Sigmoid colon (tissue), 7 donors: ENCODE results near the gene FOXP1. TPM values are rescaled to one million over a fixed set of nuclear protein-coding genes. Genes with fewer than 3 reads are reported as not detected.

ENCODE experiments used
- DNase-seq: peaks from one replicate; pipeline ENCODE4 v3.0.0-alpha.2; 2019
- H3K27ac ChIP-seq, 4 donors: fragments of 200-600 bp; sonication (generic); one replicate each; pipeline ENCODE4 v1.5.1; 2016 to 2019; ENCODE audit warnings: mild to moderate bottlenecking in 1 of 4
- H3K27me3 ChIP-seq, 3 donors: fragments of 200-600 bp; sonication (generic); one replicate each; pipeline ENCODE4 v1.5.1; 2019; ENCODE audit warnings: mild to moderate bottlenecking in 1 of 3
- H3K36me3 ChIP-seq, 4 donors: fragments of 200-600 bp; sonication (generic); one replicate each; pipeline ENCODE4 v1.5.1; 2016 to 2019
- H3K4me1 ChIP-seq, 4 donors: fragments of 200-600 bp; sonication (generic); one replicate each; pipeline ENCODE4 v1.5.1; 2017 to 2019
- H3K4me3 ChIP-seq, 4 donors: fragments of 200-600 bp; sonication (generic); one replicate each; pipeline ENCODE4 v1.5.1; 2017 to 2019; ENCODE audit warnings: mild to moderate bottlenecking in 2 of 4, moderate library complexity in 1 of 4
- H3K9me3 ChIP-seq, 4 donors: fragments of 200-600 bp in 3 of 4; sonication (generic) in 3 of 4; one replicate each; pipeline versions ENCODE4 v1.5.1 to v1.6.1; 2013 to 2019
- CTCF ChIP-seq, 4 experiments: fragments of 450-650 bp in 3 of 4; fragments of 200-600 bp in 1 of 4; IDR thresholded peaks; one replicate each; pipeline ENCODE4 v1.5.1; 2016 to 2019; ENCODE audit warnings: antibody characterized with exemption in 4 of 4, mild to moderate bottlenecking in 3 of 4, moderate library complexity in 2 of 4
- EP300 ChIP-seq, 4 donors: sonication (generic); formaldehyde crosslinking; IDR thresholded peaks; one replicate each; pipeline ENCODE4 v1.6.1; 2017; ENCODE audit warnings: antibody characterized with exemption in 4 of 4
- POLR2A ChIP-seq, 2 donors: fragments of 450-650 bp; IDR thresholded peaks; one replicate each; pipeline ENCODE4 v1.6.1; 2016; ENCODE audit warnings: antibody characterized with exemption in 2 of 2, mild to moderate bottlenecking in 2 of 2, moderate library complexity in 2 of 2
- POLR2AphosphoS5 ChIP-seq, 4 donors: sonication (generic); formaldehyde crosslinking; IDR thresholded peaks; one replicate each; pipeline ENCODE4 v1.6.1; 2017; ENCODE audit warnings: antibody characterized with exemption in 4 of 4
- WGBS, 2 donors: extraction: QIAGEN DNeasy Blood & Tissue Kit; methylation state at CpG; one replicate each; pipeline ENCODE4 v1.1.7; 2013; 5-methylcytosine and 5-hydroxymethylcytosine counted together
- intact Hi-C: fragments of 100-400 bp; cut with DNase I; formaldehyde crosslinking; loops from one replicate; pipeline ENCODE4 v1.15.1; 2023
- polyA plus RNA-seq, 3 donors: library from polyadenylated mRNA; stranded (reverse); fragments of 200-250 nt; gene quantifications; one replicate each; pipeline ENCODE4 v1.2.3, GENCODE V29; 2013
- total RNA-seq, 4 donors: library from RNA; depleted of rRNA; stranded (reverse); fragments of >200 nt; gene quantifications; one replicate each; pipeline ENCODE4 v1.1.0, GENCODE V29; 2016
- donor health status: healthy with polysubstance abuse.
- donor health status: Bipolar disorder and iron deficiency.
- donor health status: healthy.

Gene FOXP1
- total and polyA plus RNA-seq, 7 donors = 13.8 to 232 (median 139) TPM

GRCh38 chr3:71207632-71208031 lies 375.9 kb downstream of the FOXP1 start:
- WGBS, 2 donors = 46 to 71% methylated on average over 3 of the region's 3 CpGs
- Histone ChIP-seq H3K4me3 (no peak overlapping the region), H3K9me3 (no peaks in the 10 kb centered on the region), H3K36me3 (no peaks in the 10 kb centered on the region), H3K4me1 (peaks cover 0 to 96% (median 89%) of the 10 kb centered on the region in 4 donors), H3K27ac (peak overlapping the region; percentile 74 to 86 (median 84)), H3K27me3 (no peaks in the 10 kb centered on the region)
- no peak for TF ChIP-seq POLR2A (IDR thresholded peaks at IDR 0.05)
- no peak for TF ChIP-seq EP300 (IDR thresholded peaks at IDR 0.05)
- no peak for TF ChIP-seq CTCF (IDR thresholded peaks at IDR 0.05)
- TF ChIP-seq POLR2AphosphoS5 (IDR thresholded peaks at IDR 0.05) = no peak
- no peak for DNase-seq
- intact Hi-C loops = no loop called here

GRCh38 chr3:71206305-71207165 lies 377.0 kb downstream of the FOXP1 start:
- H3K9me3 ChIP-seq = no peaks in the 10 kb centered on the region
- peaks cover 0 to 100% (median 94%) of the 10 kb centered on the region in 4 donors for H3K4me1 ChIP-seq
- TF ChIP-seq POLR2A (IDR thresholded peaks at IDR 0.05) (no peak), POLR2AphosphoS5 (IDR thresholded peaks at IDR 0.05) (peak in 1 of 4 donors; percentile 30)
- H3K27me3 ChIP-seq = no peaks in the 10 kb centered on the region
- DNase-seq = no peak
- H3K4me3 ChIP-seq = no peak overlapping the region
- WGBS, 2 donors = 74 to 79% methylated on average over 10 of the region's 10 CpGs
- intact Hi-C loops = no loop called here
- peak overlapping the region in 3 of 4 donors; percentile 74 to 85 (median 82) for H3K27ac ChIP-seq
- H3K36me3 ChIP-seq = no peaks in the 10 kb centered on the region

- H3K9me3 ChIP-seq = no peaks in the 10 kb centered on the region
- no peaks in the 10 kb centered on the region for H3K27me3 ChIP-seq
- TF ChIP-seq CTCF (IDR thresholded peaks at IDR 0.05) (no peak), POLR2A (IDR thresholded peaks at IDR 0.05) (no peak), POLR2AphosphoS5 (IDR thresholded peaks at IDR 0.05) (peak; percentile 23 to 80 (median 56)), EP300 (IDR thresholded peaks at IDR 0.05) (peak in 2 of 4 donors; percentile 6 to 64)
- 70 to 75% methylated on average over 4 of the region's 4 CpGs for WGBS, 2 donors
- no peak for DNase-seq
- no peak overlapping the region for H3K4me3 ChIP-seq
- H3K36me3 ChIP-seq = no peaks in the 10 kb centered on the region
- intact Hi-C loops = loop anchor here (5.0 kb wide), 1 partner anchor 67 kb away; no protein-coding TSS in a partner anchor
- peak overlapping the region; percentile 59 to 85 (median 78) for H3K27ac ChIP-seq
- H3K4me1 ChIP-seq = peaks cover 0 to 89% (median 76%) of the 10 kb centered on the region in 4 donors
Measured at GRCh38 chr3:71203727-71204488, 379.6 kb downstream of the FOXP1 start.

- no peak overlapping the region for H3K4me3 ChIP-seq
- H3K27me3 ChIP-seq = no peaks in the 10 kb centered on the region
- H3K4me1 ChIP-seq = peaks cover 0 to 80% (median 67%) of the 10 kb centered on the region in 4 donors
- H3K36me3 ChIP-seq = no peaks in the 10 kb centered on the region
- peak overlapping the region; percentile 59 to 85 (median 78) for H3K27ac ChIP-seq
- intact Hi-C loops = loop anchor here (5.0 kb wide), 1 partner anchor 66 kb away; no protein-coding TSS in a partner anchor
- 69 to 71% methylated on average over 5 of the region's 5 CpGs for WGBS, 2 donors
- no peaks in the 10 kb centered on the region for H3K9me3 ChIP-seq
- TF ChIP-seq POLR2A (IDR thresholded peaks at IDR 0.05) = no peak
- no peak for TF ChIP-seq POLR2AphosphoS5 (IDR thresholded peaks at IDR 0.05)
- TF ChIP-seq EP300 (IDR thresholded peaks at IDR 0.05) = no peak
- no peak for DNase-seq
Measured at GRCh38 chr3:71202848-71203533, 380.5 kb downstream of the FOXP1 start.

GRCh38 chr3:71201939-71202338 lies 381.6 kb downstream of the FOXP1 start:
- intact Hi-C loops = loop anchor here (5.0 kb wide), 1 partner anchor 65 kb away; no protein-coding TSS in a partner anchor
- Histone ChIP-seq H3K27ac (peak overlapping the region; percentile 59 to 85 (median 78)), H3K9me3 (no peaks in the 10 kb centered on the region), H3K27me3 (no peaks in the 10 kb centered on the region), H3K36me3 (no peaks in the 10 kb centered on the region), H3K4me3 (no peak overlapping the region), H3K4me1 (peaks cover 0 to 70% (median 57%) of the 10 kb centered on the region in 4 donors)
- peak; percentile 89 for DNase-seq
- 67 to 71% methylated on average over 1 of the region's 1 CpG for WGBS, 2 donors
- TF ChIP-seq EP300 (IDR thresholded peaks at IDR 0.05) = no peak
- TF ChIP-seq POLR2AphosphoS5 (IDR thresholded peaks at IDR 0.05) = peak in 3 of 4 donors; percentile 28 to 72 (median 68)
